ENCODE measurements around the gene ZBTB46. TPM values are rescaled to one million over a fixed set of nuclear protein-coding genes. Genes with fewer than 3 reads are reported as not detected.

Gene ZBTB46
- total and polyA plus RNA-seq, 10 of the 15 experiments (the other 5 are each of a cell fraction or from before 2014, with no cell fraction given), result 0.15 to 0.92 (median 0.34) TPM

- CTCF ChIA-PET, result interaction anchor here (1.4 kb wide), 1 partner anchor 12 kb away, joined by 3 read pairs; no protein-coding TSS in a partner anchor
- POLR2A ChIA-PET, result no interaction called here
- no peaks in the 10 kb centered on the region for H3K4me1 ChIP-seq (ENCODE audit: control insufficient read depth, insufficient read depth, low read length)
- no peaks in the 10 kb centered on the region for H4K20me1 ChIP-seq (ENCODE audit: control insufficient read depth, insufficient read depth)
- H3K27ac ChIP-seq (ENCODE audit: control insufficient read depth, insufficient read depth), result no peak overlapping the region
- H3K36me3 ChIP-seq (ENCODE audit: control insufficient read depth in 2 of 2, insufficient read depth in 2 of 2, low read length in 1 of 2), result no peaks in the 10 kb centered on the region
- H3K4me3 ChIP-seq, result no peak overlapping the region
- BruUV-seq (replicated peaks), result no TSS peak
- H3K27me3 ChIP-seq (replicated peaks in 1 of 2; ENCODE audit: control insufficient read depth in 2 of 2, insufficient read depth in 2 of 2, low read length in 1 of 2), result no peaks in the 10 kb centered on the region
- intact Hi-C loops (cut with micrococcal nuclease; ENCODE audit: unreplicated experiment), result no loop called here
- peaks cover 7% of the 10 kb centered on the region; the same call in 1 of the 3 replicates for H3K9me3 ChIP-seq (replicated peaks; ENCODE audit: control insufficient read depth, insufficient read depth, low read length)
- TF ChIP-seq GABPA (IDR thresholded peaks at IDR 0.05; ENCODE audit: low read depth), result no peak
- TF ChIP-seq BACH1 (IDR thresholded peaks at IDR 0.05; ENCODE audit: borderline replicate concordance), result no peak
- TF ChIP-seq BCL11A (IDR thresholded peaks at IDR 0.05; ENCODE audit: low read depth, low read length), result no peak
- TF ChIP-seq RB1 (IDR thresholded peaks at IDR 0.05; ENCODE audit: borderline replicate concordance), result no peak
- no peak for TF ChIP-seq YY1 (IDR thresholded peaks at IDR 0.05; ENCODE audit: low read depth, low read length)
- no peak for TF ChIP-seq POLR2AphosphoS2 (IDR thresholded peaks at IDR 0.05; ENCODE audit: low read depth, low read length)
- no peak for TF ChIP-seq MEF2B (IDR thresholded peaks at IDR 0.05; ENCODE audit: partially characterized antibody, poor library complexity, severe bottlenecking)
- TF ChIP-seq BCLAF1 (IDR thresholded peaks at IDR 0.05), result no peak
- no peak for TF ChIP-seq NFYB (IDR thresholded peaks at IDR 0.05; ENCODE audit: insufficient read depth, low read depth, low read length)
- TF ChIP-seq PBX3 (IDR thresholded peaks at IDR 0.05; ENCODE audit: insufficient replicate concordance, low read depth, low read length), result no peak
- no peak for TF ChIP-seq POLR2AphosphoS5 (IDR thresholded peaks at IDR 0.05; ENCODE audit: low read length)
- no peak for TF ChIP-seq IKZF2 (IDR thresholded peaks at IDR 0.05)
- TF ChIP-seq IRF5 (IDR thresholded peaks at IDR 0.05; ENCODE audit: borderline replicate concordance), result no peak
- no peak for TF ChIP-seq ZBTB11 (CRISPR knock-in tag; IDR thresholded peaks at IDR 0.05)
- ATAC-seq (no peak), FAIRE-seq (no peak), DNase-seq (ENCODE audit: low read depth, low spot score) (no peak)
- H3K4me2 ChIP-seq (ENCODE audit: control insufficient read depth, insufficient read depth), result no peak overlapping the region
- SMC1A ChIA-PET (ENCODE audit: uncharacterized antibody, unreplicated experiment), result no interaction called here
- no peak overlapping the region for H3K9ac ChIP-seq (ENCODE audit: control insufficient read depth, insufficient read depth, low read length)
- in situ Hi-C loops (cut with MboI), result no loop called here
- RAD21 ChIA-PET (ENCODE audit: unreplicated experiment), result interaction anchor here (0.7 kb wide), 1 partner anchor 200 kb away, joined by 3 read pairs; the partner anchor contains the start of gene HELZ2
- 75% methylated on average over 31 of the region's 33 CpGs for WGBS (ENCODE audit: insufficient coverage, insufficient replicate concordance, low lambda C conversion rate, missing lambda C conversion rate)
- H3K79me2 ChIP-seq (ENCODE audit: control insufficient read depth, insufficient read depth, low read length), result no peaks in the 10 kb centered on the region
- H2AFZ ChIP-seq (ENCODE audit: control insufficient read depth, low read depth, low read length), result no peak overlapping the region
These were observed 57.4 kb downstream of the ZBTB46 start for GRCh38 chr20:63773571-63774241.

Measured in GM12878 (cell line).